Peyer's patch (tissue), 4 donors: ENCODE data around the gene TBX15. TPM values are rescaled to one million over a fixed set of nuclear protein-coding genes. Genes with fewer than 3 reads are reported as not detected.

Source experiments
- DNase-seq, 3 donors: peaks; one replicate each; pipeline ENCODE4 v3.0.0-alpha.2; 2017 to 2019
- H3K27ac ChIP-seq, 4 donors: fragments of 200-600 bp; sonication (generic); one replicate each; pipeline ENCODE4 v1.5.1; 2016 to 2019
- H3K27me3 ChIP-seq, 2 donors: fragments of 200-600 bp; sonication (generic); one replicate each; pipeline ENCODE4 v1.5.1; 2019
- H3K36me3 ChIP-seq, 3 donors: fragments of 200-600 bp; sonication (generic); one replicate each; pipeline ENCODE4 v1.5.1; 2016 to 2019
- H3K4me1 ChIP-seq, 4 donors: fragments of 200-600 bp; sonication (generic); one replicate each; pipeline ENCODE4 v1.5.1; 2016 to 2019
- H3K4me3 ChIP-seq, 4 donors: fragments of 200-600 bp; sonication (generic); 1 replicate in 3 of 4; 2 replicates in 1 of 4; pipeline ENCODE4 v1.5.1; 2016 to 2019; ENCODE audit warnings: mild to moderate bottlenecking in 1 of 4
- H3K9me3 ChIP-seq, 4 donors: fragments of 200-600 bp; sonication (generic); one replicate each; pipeline ENCODE4 v1.5.1; 2016 to 2019; ENCODE audit warnings: mild to moderate bottlenecking in 1 of 4
- CTCF ChIP-seq, 6 experiments: fragments of 450-650 bp in 4 of 6; fragments of 200-600 bp in 2 of 6; sonication (generic) in 1 of 6; IDR thresholded peaks; one replicate each; pipeline ENCODE4 v1.5.1; 2017 to 2019; ENCODE audit warnings: antibody characterized with exemption in 6 of 6, mild to moderate bottlenecking in 3 of 6, moderate library complexity in 1 of 6
- POLR2A ChIP-seq, 2 donors: fragments of 450-650 bp; IDR thresholded peaks; one replicate each; pipeline ENCODE4 v1.5.1; 2017; ENCODE audit warnings: antibody characterized with exemption in 2 of 2, mild to moderate bottlenecking in 2 of 2, moderate library complexity in 2 of 2
- total RNA-seq, 4 donors: library from RNA; depleted of rRNA; stranded (reverse); fragments of >200 nt; gene quantifications; one replicate each; pipeline ENCODE4 v1.1.0, GENCODE V29; 2016

TBX15 gene
- 1 to 10 TPM in 1 of 4 donors, under 1 TPM in 1, not detected in 2; 0.40 to 3.3 TPM for total RNA-seq

GRCh38 chr1:118988186-118989005 is at the start of gene TBX15:
Gene TBX15, minus strand, starts transcription at chr1:118988343. Its CDS starts 548 bp downstream, at chr1:118987795.
- TF ChIP-seq POLR2A (IDR thresholded peaks at IDR 0.05) (no peak), CTCF (IDR thresholded peaks at IDR 0.05) (no peak)
- no peak within 1 kb of the TSS for H3K27ac ChIP-seq
- peaks cover 0 to 94% of the 10 kb centered on the region in 2 donors for H3K27me3 ChIP-seq
- H3K36me3 ChIP-seq: no peaks in the 10 kb centered on the region
- peaks cover 0 to 46% (median 0%) of the 10 kb centered on the region in 4 donors for H3K4me1 ChIP-seq
- DNase-seq: no peak
- H3K4me3 ChIP-seq: peak within 1 kb of the TSS in 3 of 4 donors; percentile 16 to 40 (median 36)
- H3K9me3 ChIP-seq: peaks cover 0 to 20% (median 0%) of the 10 kb centered on the region in 4 donors

- H3K36me3 ChIP-seq: peaks cover 0 to 6% (median 0%) of the 10 kb centered on the region in 3 donors
- DNase-seq: no peak
These were observed 46.2 kb upstream of the TBX15 start for GRCh38 chr1:119034359-119034758.

GRCh38 chr1:119032986-119033385 is 44.8 kb upstream of the TBX15 start:
- H3K36me3 ChIP-seq: peaks cover 0 to 6% (median 0%) of the 10 kb centered on the region in 3 donors
- H3K4me3 ChIP-seq: no peak overlapping the region
- H3K27ac ChIP-seq: no peak overlapping the region
- no peaks in the 10 kb centered on the region for H3K9me3 ChIP-seq
- no peaks in the 10 kb centered on the region for H3K4me1 ChIP-seq
- DNase-seq: no peak
- TF ChIP-seq CTCF (IDR thresholded peaks at IDR 0.05) (no peak), POLR2A (IDR thresholded peaks at IDR 0.05) (no peak)
- no peaks in the 10 kb centered on the region for H3K27me3 ChIP-seq

More at GRCh38 chr1:119034359-119034758, 46.2 kb upstream of the TBX15 start:
- Histone ChIP-seq H3K9me3 (no peaks in the 10 kb centered on the region), H3K4me3 (no peak overlapping the region), H3K4me1 (no peaks in the 10 kb centered on the region), H3K27me3 (no peaks in the 10 kb centered on the region), H3K27ac (no peak overlapping the region)
- TF ChIP-seq POLR2A (IDR thresholded peaks at IDR 0.05) (no peak), CTCF (IDR thresholded peaks at IDR 0.05) (no peak)

- no peak overlapping the region for H3K27ac ChIP-seq
- no peak for TF ChIP-seq POLR2A (IDR thresholded peaks at IDR 0.05)
- TF ChIP-seq CTCF (IDR thresholded peaks at IDR 0.05): no peak
These were observed 39.6 kb upstream of the TBX15 start for GRCh38 chr1:119027759-119028158.

GRCh38 chr1:119026956-119027355 is 38.8 kb upstream of the TBX15 start:
- DNase-seq: no peak
- H3K9me3 ChIP-seq: no peaks in the 10 kb centered on the region
- TF ChIP-seq POLR2A (IDR thresholded peaks at IDR 0.05) (no peak), CTCF (IDR thresholded peaks at IDR 0.05) (no peak)

More at GRCh38 chr1:119027759-119028158, 39.6 kb upstream of the TBX15 start:
- no peaks in the 10 kb centered on the region for H3K9me3 ChIP-seq
- peaks cover 0 to 1% (median 0%) of the 10 kb centered on the region in 3 donors for H3K36me3 ChIP-seq
- DNase-seq: no peak
- H3K4me1 ChIP-seq: no peaks in the 10 kb centered on the region
- no peak overlapping the region for H3K4me3 ChIP-seq
- H3K27me3 ChIP-seq: no peaks in the 10 kb centered on the region

More at GRCh38 chr1:119026956-119027355, 38.8 kb upstream of the TBX15 start:
- H3K27me3 ChIP-seq: no peaks in the 10 kb centered on the region
- no peaks in the 10 kb centered on the region for H3K36me3 ChIP-seq
- no peak overlapping the region for H3K27ac ChIP-seq
- no peak overlapping the region for H3K4me3 ChIP-seq
- H3K4me1 ChIP-seq: no peaks in the 10 kb centered on the region
